ENCODE results near the gene RAPGEF6.
"Not testable (repeated sequence)": the region's sequence is repeated elsewhere in the genome, so short reads cannot be mapped to it uniquely, and the experiment has no call there.

Gene RAPGEF6

DNA sequence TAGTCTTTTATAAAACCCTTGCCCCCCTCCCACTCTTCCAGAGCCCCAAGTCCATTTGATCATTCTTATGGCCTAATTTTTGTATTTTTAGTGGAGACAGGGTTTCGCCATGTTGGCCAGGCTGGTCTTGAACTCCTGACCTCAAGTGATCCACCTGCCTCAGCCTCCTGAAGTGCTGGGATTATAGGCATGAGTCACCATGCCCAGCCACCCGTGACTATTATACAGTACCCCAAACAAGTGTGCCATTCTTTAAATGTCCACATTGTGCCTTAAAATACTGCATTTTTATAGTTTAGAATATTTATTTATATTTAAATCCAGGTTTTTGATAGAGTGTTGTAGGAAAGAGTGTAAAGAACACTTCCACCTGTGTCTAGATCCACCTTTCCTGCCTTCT is 254.8 kb downstream of the RAPGEF6 start:
- not testable (repeated sequence) for DNase-seq

DNA sequence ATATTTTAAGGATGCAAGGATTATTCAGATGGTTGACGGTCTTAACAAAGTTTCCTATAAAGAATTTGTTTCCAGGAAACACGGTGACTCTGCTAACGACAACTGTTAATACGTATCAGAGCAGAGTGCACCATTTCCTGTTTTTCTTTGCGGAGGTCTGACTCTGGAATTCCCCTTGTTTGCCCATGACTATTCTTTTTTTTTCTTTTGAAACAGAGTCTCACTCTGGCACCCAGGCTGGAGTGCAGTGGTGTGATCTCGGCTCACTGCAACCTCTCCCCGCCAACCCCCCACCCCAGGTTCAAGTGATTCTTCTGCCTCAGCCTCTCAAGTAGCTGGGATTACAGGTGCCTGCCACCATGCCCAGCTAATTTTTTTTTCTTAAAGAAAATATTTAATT is 255.3 kb downstream of the RAPGEF6 start:
- no peak for DNase-seq

DNA sequence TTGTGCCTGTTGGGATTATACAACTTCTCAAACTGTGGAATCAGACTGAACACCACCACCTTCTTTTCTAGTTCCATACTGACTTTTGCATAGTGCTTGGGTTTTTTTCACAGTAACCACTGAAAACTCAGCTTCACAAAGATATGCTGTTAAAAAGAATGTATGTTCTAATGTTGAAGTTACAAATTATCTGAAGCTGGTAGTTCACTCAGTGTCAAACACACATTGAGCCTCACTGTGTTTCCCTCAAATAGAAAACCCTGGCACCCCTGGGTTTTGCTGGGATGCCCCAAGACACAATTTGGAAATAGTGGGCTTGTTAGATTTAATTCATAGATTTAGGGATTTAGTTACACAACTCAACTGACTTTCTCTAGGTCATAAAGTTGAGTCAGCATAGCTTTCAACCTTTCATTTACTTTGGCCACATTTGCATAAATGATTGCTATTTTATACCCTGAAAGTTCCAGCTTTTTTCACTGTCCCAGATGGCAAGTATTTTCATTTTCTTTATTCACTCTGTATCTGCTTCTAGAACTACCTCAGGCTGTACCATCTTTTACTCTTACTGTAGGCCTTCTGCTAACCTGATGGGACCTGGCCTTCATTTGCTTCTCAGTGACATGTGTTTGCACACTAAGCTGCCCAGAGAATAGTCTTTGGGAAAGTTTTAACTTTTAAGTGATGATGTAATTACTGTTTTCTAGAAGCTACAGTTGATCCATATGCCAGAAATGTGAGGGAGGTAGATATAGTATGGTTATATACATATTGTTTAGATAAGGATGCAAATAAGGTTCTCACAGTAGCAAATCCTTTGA is 256.1 kb downstream of the RAPGEF6 start:
- no peak for DNase-seq

DNA sequence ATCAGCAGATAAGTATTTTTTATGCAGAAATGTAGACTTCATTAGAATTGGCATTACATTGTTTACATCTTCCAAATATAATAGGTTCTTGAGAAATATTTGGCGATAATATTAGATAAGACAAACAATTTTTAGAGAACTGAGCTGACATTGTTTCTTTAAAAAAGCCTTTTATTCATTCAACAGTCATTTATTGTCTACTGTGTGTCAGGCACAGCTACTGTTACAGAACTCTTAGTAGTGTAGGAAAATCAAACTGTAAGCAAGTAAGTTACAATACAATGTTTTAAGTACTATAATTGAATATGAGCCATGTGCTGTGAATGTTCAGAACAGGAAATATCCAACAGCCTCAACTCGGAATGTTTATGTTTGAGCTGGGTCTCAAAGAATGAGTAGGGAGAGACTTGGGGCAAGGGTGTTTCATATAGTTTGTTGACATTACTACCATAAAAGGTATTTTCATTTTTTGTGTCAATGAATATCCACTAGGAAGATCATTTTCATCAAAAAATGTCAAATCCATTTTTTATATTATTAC is 257.2 kb downstream of the RAPGEF6 start:
- no peak for DNase-seq

DNA sequence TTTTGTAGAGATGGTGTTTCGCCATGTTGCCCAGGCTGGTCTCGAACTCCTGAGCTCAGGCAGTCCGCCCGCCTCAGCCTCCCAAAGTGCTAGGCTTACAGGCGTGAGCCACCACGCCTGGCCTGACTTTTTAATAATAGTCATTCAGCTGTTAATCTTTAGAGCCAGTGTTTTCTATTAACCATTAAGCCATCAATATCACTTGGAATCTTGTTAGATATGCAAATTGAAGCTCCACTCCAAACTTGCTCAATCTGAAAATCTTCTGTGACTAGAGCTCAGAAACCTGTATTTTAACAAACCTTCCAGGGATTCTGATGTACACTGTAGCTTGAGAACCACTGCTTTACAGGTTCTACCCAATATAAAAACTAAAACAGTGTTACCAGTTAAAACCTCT is 257.7 kb downstream of the RAPGEF6 start:
- no peak for DNase-seq

DNA sequence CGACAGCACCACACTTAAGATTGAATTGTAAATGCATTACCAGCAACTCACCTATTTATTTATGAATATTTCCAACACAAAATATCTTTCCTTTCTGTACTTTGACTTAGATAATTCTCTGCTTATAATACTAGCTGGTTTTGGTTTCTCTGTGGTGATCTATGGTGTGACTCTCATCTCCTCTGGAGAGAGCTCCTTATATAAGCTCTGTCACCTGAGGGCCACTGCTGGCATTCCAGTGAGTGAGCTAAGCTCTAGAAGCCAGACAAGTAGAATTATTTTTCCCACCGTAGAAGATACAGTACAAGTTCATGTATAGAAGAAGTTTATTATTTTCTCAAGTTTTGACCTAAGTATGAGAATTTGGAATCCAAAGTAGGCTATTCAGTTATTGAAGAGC is 259.7 kb downstream of the RAPGEF6 start:
- no peak for DNase-seq

Measured in NCI-H187 (cell line).